HFF-Myc (cell line): ENCODE measurements around the gene AJAP1.

Experiments used
- DNase-seq: peaks from one replicate; pipeline ENCODE4 v3.0.0-alpha.2; 2011; ENCODE audit warnings: low read depth; ENCODE audit errors: extremely low read depth
- H3K4me3 ChIP-seq: replicated peaks from 2 replicates; pipeline ENCODE4 v1.5.1; 2011; ENCODE audit warnings: low read depth, mild to moderate bottlenecking, control low read depth, low read length
- TF ChIP-seq, protein P1 (sequence below): IDR thresholded peaks from 2 replicates; pipeline ENCODE4 v1.5.1; 2012; ENCODE audit warnings: mild to moderate bottlenecking, low read depth, low read length, control low read depth; ENCODE audit errors: missing control alignments

The AJAP1 gene

GRCh38 chr1:4716406-4716805 lies 62.0 kb downstream of the AJAP1 start:
- TF ChIP-seq, protein P1, sequence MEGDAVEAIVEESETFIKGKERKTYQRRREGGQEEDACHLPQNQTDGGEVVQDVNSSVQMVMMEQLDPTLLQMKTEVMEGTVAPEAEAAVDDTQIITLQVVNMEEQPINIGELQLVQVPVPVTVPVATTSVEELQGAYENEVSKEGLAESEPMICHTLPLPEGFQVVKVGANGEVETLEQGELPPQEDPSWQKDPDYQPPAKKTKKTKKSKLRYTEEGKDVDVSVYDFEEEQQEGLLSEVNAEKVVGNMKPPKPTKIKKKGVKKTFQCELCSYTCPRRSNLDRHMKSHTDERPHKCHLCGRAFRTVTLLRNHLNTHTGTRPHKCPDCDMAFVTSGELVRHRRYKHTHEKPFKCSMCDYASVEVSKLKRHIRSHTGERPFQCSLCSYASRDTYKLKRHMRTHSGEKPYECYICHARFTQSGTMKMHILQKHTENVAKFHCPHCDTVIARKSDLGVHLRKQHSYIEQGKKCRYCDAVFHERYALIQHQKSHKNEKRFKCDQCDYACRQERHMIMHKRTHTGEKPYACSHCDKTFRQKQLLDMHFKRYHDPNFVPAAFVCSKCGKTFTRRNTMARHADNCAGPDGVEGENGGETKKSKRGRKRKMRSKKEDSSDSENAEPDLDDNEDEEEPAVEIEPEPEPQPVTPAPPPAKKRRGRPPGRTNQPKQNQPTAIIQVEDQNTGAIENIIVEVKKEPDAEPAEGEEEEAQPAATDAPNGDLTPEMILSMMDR, result no peak
- no peak for DNase-seq
- H3K4me3 ChIP-seq, result no peak overlapping the region

- no peak for DNase-seq
- TF ChIP-seq, protein P1, result no peak
- no peak overlapping the region for H3K4me3 ChIP-seq
Observed at GRCh38 chr1:4718071-4718470, 63.7 kb downstream of the AJAP1 start.

DNA sequence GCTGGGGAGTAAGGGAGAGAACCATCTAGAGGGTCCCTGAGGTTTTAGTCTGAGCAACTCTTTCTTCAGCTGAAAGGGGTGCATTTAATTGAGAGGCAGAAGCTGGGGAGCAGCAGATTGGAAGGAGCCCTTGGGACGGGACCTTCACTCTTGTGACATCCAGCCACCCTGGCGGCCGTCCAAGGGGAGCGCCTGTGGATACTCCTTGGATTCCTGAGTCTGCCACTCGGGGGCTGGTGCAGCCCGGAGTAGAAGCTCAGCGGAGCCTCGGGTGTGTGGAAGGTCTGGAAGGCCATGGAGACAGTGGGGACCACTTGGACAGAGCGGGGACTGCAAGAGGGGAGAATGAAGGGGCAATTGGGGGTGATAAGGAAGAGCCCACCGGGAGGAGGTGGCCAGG lies 68.7 kb downstream of the AJAP1 start:
- DNase-seq, result no peak
- TF ChIP-seq, protein P1, result no peak
- H3K4me3 ChIP-seq, result no peak overlapping the region

DNA sequence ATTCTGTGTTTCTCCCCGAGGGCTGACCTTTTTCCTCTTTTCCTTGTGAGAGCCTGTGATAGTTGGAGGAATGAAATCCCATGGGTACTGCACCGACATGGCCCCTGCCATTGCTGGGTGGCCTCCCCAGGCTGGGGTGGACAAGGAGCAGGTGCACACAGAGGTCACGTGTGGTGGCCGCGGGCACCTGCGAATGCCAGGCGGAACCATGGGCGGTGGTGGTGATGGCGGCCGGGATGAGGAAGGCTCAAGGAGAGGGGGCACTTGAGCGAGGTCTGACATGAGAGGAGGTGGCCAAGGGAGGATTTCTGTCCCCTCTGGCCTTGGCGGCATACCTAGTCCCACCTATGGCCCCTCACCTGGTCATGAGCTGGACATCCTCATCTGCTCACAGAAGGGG lies 69.6 kb downstream of the AJAP1 start:
- no peak overlapping the region for H3K4me3 ChIP-seq
- DNase-seq, result no peak
- TF ChIP-seq, protein P1, result no peak

DNA sequence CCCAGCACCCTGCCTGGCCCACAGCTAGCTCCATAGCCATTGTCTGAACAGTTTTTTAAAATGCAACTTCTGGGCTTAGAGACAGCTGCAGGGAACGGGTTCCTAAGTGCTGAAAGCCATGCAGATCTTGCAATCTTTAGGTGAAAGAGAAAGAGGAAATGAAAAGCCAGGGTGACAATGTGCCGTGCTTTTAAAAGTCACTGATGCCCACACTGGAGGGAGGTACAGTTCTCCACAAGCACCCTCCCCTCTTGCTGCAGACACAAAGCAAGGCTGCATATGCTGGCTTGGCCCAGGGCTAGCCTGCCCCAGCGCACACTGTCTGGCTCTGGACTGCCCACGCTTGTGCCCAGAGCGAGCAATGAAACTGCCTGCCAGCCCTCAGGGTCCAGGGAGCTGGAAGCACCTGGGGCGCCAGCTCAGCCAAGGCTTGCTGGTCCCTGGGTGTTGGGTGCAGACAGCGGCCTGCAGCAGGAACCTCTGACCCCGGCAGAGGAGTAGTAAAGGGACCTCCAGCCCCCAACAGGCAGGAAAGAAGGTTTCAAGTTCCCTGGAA lies 70.4 kb downstream of the AJAP1 start:
- TF ChIP-seq, protein P1, result no peak

GRCh38 chr1:4725416-4725815 lies 71.0 kb downstream of the AJAP1 start:
- DNase-seq, result no peak

More for the DNA sequence above, 70.4 kb downstream of the AJAP1 start:
- H3K4me3 ChIP-seq, result no peak overlapping the region
- DNase-seq, result no peak

More at GRCh38 chr1:4725416-4725815, 71.0 kb downstream of the AJAP1 start:
- H3K4me3 ChIP-seq, result no peak overlapping the region
- TF ChIP-seq, protein P1, result no peak
